SU-DHL-6 (cell line): ENCODE measurements around the gene COQ2.

ENCODE experiments used
- H2AFZ ChIP-seq: fragments of 200-600 bp; sonication (generic); 2 replicates; pipeline ENCODE4 v1.6.1; 2014; ENCODE audit warnings: low read depth, mild to moderate bottlenecking, moderate library complexity, mixed read lengths, antibody characterized with exemption, low read length; ENCODE audit not compliant: severe bottlenecking
- H3F3A ChIP-seq: fragments of 200-600 bp; shearing (Covaris generic); 2 replicates; pipeline ENCODE4 v1.6.0; 2016; ENCODE audit warnings: antibody characterized with exemption, mild to moderate bottlenecking; ENCODE audit not compliant: insufficient read depth
- H3K27ac ChIP-seq: fragments of 200-600 bp; sonication (generic); 2 replicates; pipeline ENCODE4 v1.5.1; 2016; ENCODE audit warnings: low read depth, mild to moderate bottlenecking, low read length, moderate library complexity, mixed read lengths
- H3K27me3 ChIP-seq: fragments of 200-600 bp; sonication (generic), shearing (Covaris generic); 2 replicates; pipeline ENCODE4 v1.6.0; 2014; ENCODE audit warnings: mild to moderate bottlenecking, low read length
- H3K36me3 ChIP-seq: fragments of 200-600 bp; sonication (generic); 2 replicates; pipeline ENCODE4 v1.6.1; 2014; ENCODE audit warnings: mild to moderate bottlenecking, low read length, mixed read lengths
- H3K4me2 ChIP-seq: fragments of 300-600, 200-600 bp; shearing (Covaris generic), sonication (generic); 2 replicates; pipeline ENCODE4 v1.6.0; 2014; ENCODE audit warnings: low read length, low read depth, mild to moderate bottlenecking; ENCODE audit not compliant: poor library complexity, severe bottlenecking
- H3K4me3 ChIP-seq: fragments of 200-600 bp; sonication (generic); 2 replicates; pipeline ENCODE4 v1.5.1; 2014; ENCODE audit warnings: antibody characterized with exemption, low read length, mild to moderate bottlenecking, mixed read lengths; ENCODE audit not compliant: insufficient read depth, poor library complexity, severe bottlenecking
- H3K79me2 ChIP-seq: fragments of 200-600 bp; sonication (generic); 2 replicates; pipeline ENCODE4 v1.6.1; 2014; ENCODE audit warnings: mild to moderate bottlenecking, low read length, moderate library complexity; ENCODE audit not compliant: insufficient read depth
- H3K9ac ChIP-seq: fragments of 200-600 bp; sonication (generic); 2 replicates; pipeline ENCODE4 v1.7.0; 2014; ENCODE audit warnings: mild to moderate bottlenecking, low read length
- H3K9me2 ChIP-seq: fragments of 200-600 bp; sonication (generic); replicated peaks from 2 replicates; pipeline ENCODE4 v1.6.1; 2014; ENCODE audit warnings: low read length; ENCODE audit not compliant: insufficient read depth
- H3K9me3 ChIP-seq: fragments of 200-600 bp; sonication (generic); 2 replicates; pipeline ENCODE4 v1.6.1; 2014; ENCODE audit warnings: low read length, mixed read lengths; ENCODE audit not compliant: insufficient read depth
- H4K20me1 ChIP-seq: fragments of 200-600 bp; sonication (generic); 2 replicates; pipeline ENCODE4 v1.6.1; 2014; ENCODE audit warnings: low read depth, mild to moderate bottlenecking, antibody characterized with exemption, low read length, moderate library complexity, mixed read lengths
- EZH2phosphoT487 ChIP-seq: fragments of 200-600 bp; sonication (generic), shearing (Covaris generic); conservative IDR thresholded peaks from 2 replicates; pipeline ENCODE4 v1.6.1; 2018; ENCODE audit warnings: mild to moderate bottlenecking, antibody characterized with exemption, low read length, moderate library complexity, mixed read lengths
- TF ChIP-seq, protein P1 (sequence below): fragments of 200-600 bp; sonication (generic); IDR thresholded peaks from one replicate; pipeline ENCODE4 v1.5.1; 2017; ENCODE audit warnings: antibody characterized with exemption, mild to moderate bottlenecking, low read length, moderate library complexity; ENCODE audit not compliant: insufficient read depth, poor library complexity, severe bottlenecking

Gene COQ2

GRCh38 chr4:83316459-83317165 lies 32.0 kb upstream of the COQ2 start:
- no peaks in the 10 kb centered on the region for H3K27me3 ChIP-seq
- H3K36me3 ChIP-seq: no peaks in the 10 kb centered on the region
- no peaks in the 10 kb centered on the region for H3K79me2 ChIP-seq
- no peak overlapping the region for H3K4me3 ChIP-seq
- H3K9ac ChIP-seq: no peak overlapping the region
- no peaks in the 10 kb centered on the region for H3K9me3 ChIP-seq
- no peaks in the 10 kb centered on the region for H3K9me2 ChIP-seq
- H4K20me1 ChIP-seq: no peaks in the 10 kb centered on the region
- H3K4me2 ChIP-seq: no peak overlapping the region
- H3F3A ChIP-seq: no peaks in the 10 kb centered on the region
- H2AFZ ChIP-seq: no peak overlapping the region
- H3K27ac ChIP-seq: no peak overlapping the region
- TF ChIP-seq, protein P1, sequence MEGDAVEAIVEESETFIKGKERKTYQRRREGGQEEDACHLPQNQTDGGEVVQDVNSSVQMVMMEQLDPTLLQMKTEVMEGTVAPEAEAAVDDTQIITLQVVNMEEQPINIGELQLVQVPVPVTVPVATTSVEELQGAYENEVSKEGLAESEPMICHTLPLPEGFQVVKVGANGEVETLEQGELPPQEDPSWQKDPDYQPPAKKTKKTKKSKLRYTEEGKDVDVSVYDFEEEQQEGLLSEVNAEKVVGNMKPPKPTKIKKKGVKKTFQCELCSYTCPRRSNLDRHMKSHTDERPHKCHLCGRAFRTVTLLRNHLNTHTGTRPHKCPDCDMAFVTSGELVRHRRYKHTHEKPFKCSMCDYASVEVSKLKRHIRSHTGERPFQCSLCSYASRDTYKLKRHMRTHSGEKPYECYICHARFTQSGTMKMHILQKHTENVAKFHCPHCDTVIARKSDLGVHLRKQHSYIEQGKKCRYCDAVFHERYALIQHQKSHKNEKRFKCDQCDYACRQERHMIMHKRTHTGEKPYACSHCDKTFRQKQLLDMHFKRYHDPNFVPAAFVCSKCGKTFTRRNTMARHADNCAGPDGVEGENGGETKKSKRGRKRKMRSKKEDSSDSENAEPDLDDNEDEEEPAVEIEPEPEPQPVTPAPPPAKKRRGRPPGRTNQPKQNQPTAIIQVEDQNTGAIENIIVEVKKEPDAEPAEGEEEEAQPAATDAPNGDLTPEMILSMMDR: no peak
- TF ChIP-seq EZH2phosphoT487: no peak

DNA sequence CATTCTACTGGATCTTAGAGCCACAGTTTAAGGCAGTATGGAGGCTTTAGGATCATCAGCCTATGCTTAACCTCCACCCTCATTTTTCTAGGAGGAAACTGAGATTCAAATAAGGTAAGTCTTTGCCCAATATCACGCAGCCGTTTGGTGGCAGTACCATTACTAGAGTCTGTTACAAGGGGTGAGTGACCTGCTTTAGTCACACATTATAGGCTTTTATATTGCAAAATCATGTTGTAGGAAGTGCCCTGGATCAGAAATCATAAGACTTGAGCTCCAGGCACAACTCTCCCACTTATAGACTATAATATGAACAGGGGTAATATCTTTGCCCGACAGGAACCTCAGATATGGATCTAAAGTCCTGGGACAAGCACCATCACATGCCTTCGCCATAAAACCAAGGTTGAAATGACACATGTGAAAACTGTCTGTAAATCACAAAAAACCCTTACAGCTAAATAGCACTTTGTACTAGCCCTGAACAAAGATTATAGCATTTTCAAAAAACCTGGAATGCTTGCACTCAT lies 30.8 kb upstream of the COQ2 start:
- H3F3A ChIP-seq: no peaks in the 10 kb centered on the region
- no peaks in the 10 kb centered on the region for H3K27me3 ChIP-seq
- TF ChIP-seq, protein P1: no peak
- TF ChIP-seq EZH2phosphoT487: no peak
- H4K20me1 ChIP-seq: no peaks in the 10 kb centered on the region
- no peaks in the 10 kb centered on the region for H3K9me2 ChIP-seq
- H3K27ac ChIP-seq: no peak overlapping the region
- no peaks in the 10 kb centered on the region for H3K79me2 ChIP-seq
- H3K4me3 ChIP-seq: no peak overlapping the region
- no peaks in the 10 kb centered on the region for H3K9me3 ChIP-seq
- H3K4me2 ChIP-seq: no peak overlapping the region
- no peaks in the 10 kb centered on the region for H3K36me3 ChIP-seq
- no peak overlapping the region for H3K9ac ChIP-seq
- H2AFZ ChIP-seq: no peak overlapping the region

GRCh38 chr4:83308672-83309071 lies 24.1 kb upstream of the COQ2 start:
- no peaks in the 10 kb centered on the region for H3K36me3 ChIP-seq
- H3F3A ChIP-seq: no peaks in the 10 kb centered on the region
- no peaks in the 10 kb centered on the region for H3K9me3 ChIP-seq
- no peak overlapping the region for H3K9ac ChIP-seq
- no peak overlapping the region for H3K27ac ChIP-seq
- no peak overlapping the region for H3K4me2 ChIP-seq
- H2AFZ ChIP-seq: no peak overlapping the region
- no peaks in the 10 kb centered on the region for H3K79me2 ChIP-seq
- H3K9me2 ChIP-seq: no peaks in the 10 kb centered on the region
- no peak for TF ChIP-seq EZH2phosphoT487
- TF ChIP-seq, protein P1: no peak
- H3K27me3 ChIP-seq: no peaks in the 10 kb centered on the region
- no peaks in the 10 kb centered on the region for H4K20me1 ChIP-seq
- H3K4me3 ChIP-seq: no peak overlapping the region
